PC-3 (cell line): ENCODE measurements around the gene TMEM98.
"Not testable (repeated sequence)": the region's sequence is repeated elsewhere in the genome, so short reads cannot be mapped to it uniquely, and the experiment has no call there.

ENCODE experiments used
- CTCF ChIP-seq: fragments of 300-600 bp; sonication (generic); conservative IDR thresholded peaks from 2 replicates; pipeline ENCODE4 v1.5.1; 2017; ENCODE audit warnings: antibody characterized with exemption, low read depth, mild to moderate bottlenecking, low read length
- EZH2 ChIP-seq: fragments of 300-600 bp; sonication (generic); IDR thresholded peaks from one replicate; pipeline ENCODE4 v1.6.1; 2017; ENCODE audit warnings: antibody characterized with exemption, mild to moderate bottlenecking, low read length; ENCODE audit not compliant: unreplicated experiment
- EZH2phosphoT487 ChIP-seq: fragments of 300-600 bp; sonication (generic); IDR thresholded peaks from 2 replicates; pipeline ENCODE4 v1.6.1; 2018; ENCODE audit warnings: mild to moderate bottlenecking, antibody characterized with exemption, low read length, borderline replicate concordance

GRCh38 chr17:32987868-32988267, 59.9 kb downstream of the TMEM98 start:
- TF ChIP-seq CTCF, EZH2, EZH2phosphoT487: not testable (repeated sequence)
